Measurements from ENCODE around the gene RRP36. TPM values are rescaled to one million over a fixed set of nuclear protein-coding genes. Genes with fewer than 3 reads are reported as not detected.

Gene RRP36, protein sequence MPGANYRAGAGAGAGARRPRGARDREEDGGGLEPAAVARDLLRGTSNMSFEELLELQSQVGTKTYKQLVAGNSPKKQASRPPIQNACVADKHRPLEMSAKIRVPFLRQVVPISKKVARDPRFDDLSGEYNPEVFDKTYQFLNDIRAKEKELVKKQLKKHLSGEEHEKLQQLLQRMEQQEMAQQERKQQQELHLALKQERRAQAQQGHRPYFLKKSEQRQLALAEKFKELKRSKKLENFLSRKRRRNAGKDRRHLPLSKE
- total RNA-seq: 41.6 and 59.4 TPM in 2 replicates

DNA sequence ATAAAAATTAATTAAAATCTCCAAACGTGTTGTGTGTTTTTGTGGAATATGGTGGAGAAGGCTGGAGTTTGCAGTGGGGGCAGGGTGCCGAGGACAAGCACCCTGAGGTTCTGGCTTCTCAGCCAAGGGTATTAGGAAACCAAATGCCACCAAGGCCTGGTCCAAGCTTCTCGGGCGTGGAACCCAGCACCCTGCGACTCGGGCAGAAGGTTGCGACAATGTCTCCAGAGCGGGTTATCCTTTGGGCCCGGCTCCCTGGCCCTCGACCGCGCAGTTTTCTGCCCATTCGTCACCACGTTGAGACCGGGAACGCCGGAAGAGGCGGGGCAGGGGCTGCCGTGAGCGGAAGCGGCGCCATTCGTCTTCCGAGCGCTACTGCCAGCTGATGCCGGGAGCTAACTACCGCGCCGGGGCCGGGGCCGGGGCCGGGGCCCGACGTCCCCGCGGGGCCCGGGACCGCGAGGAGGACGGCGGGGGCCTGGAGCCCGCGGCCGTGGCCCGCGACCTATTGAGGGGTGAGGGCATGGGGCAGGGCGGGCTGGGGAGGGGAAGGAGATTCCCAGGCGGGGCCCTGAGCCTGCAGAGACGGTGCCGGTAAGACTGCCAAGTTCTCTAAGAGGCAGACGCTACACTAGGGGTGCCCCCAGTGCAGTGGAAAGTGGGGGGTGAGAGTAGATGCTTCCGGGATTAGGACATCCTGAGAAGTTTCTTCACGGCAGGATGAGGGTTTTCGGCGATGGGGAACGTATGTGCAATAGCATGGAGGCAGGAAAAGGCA is at the start of gene RRP36:
Gene RRP36 (plus strand): TSS at position 354 of the 778 bp plus-strand sequence. CDS start 32 bp downstream, at position 386.

GRCh38 chr6:42978839-42979522 is 42.4 kb upstream of the RRP36 start, which contains the start of gene PEX6:
Gene PEX6, minus strand, starts transcription at chr6:42979181. Its CDS starts 31 bp downstream, at chr6:42979150.

GRCh38 chr6:42984001-42984923 is 37.2 kb upstream of the RRP36 start, which contains the start of gene PPP2R5D:
Gene PPP2R5D, plus strand, starts transcription at chr6:42984570. Its CDS starts 108 bp downstream, at chr6:42984678.

DNA sequence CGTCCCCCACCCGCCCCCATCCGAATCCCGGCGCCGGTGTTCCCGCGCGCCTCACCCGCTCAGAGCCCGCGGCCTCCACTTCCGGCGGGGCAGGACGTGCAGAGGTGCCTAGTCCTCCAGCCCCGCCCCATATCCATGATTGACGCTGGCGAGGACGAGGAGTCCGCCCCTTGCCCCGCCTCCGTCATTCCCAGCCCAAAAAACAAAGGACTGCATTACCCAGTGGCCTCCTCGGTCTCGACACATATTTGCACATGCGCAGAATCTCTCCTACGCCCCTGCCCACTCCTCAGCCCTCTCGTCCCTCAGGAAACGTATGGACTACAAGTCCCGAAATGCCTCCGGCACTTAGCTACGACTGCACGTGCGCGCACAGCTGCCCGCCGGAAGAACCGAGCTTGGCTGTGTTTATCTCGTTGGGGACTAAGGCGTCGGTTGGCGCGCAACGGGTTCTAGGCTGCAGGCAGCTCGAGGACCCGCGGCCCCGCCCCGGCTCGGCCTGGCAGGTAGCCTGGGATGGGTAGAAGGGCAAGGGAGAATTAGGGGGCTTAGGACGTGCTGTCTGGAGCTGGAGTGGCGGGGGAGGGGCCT is 7.5 kb upstream of the RRP36 start, which contains the start of the genes KLHDC3 and MEA1:
Gene KLHDC3 (plus strand): TSS at position 407 of the 591 bp plus-strand sequence. CDS start 2,944 bp downstream, outside the sequence.
Gene MEA1 (minus strand): TSS at position 104 of the 591 bp plus-strand sequence. CDS start 133 bp downstream, outside the sequence.

DNA sequence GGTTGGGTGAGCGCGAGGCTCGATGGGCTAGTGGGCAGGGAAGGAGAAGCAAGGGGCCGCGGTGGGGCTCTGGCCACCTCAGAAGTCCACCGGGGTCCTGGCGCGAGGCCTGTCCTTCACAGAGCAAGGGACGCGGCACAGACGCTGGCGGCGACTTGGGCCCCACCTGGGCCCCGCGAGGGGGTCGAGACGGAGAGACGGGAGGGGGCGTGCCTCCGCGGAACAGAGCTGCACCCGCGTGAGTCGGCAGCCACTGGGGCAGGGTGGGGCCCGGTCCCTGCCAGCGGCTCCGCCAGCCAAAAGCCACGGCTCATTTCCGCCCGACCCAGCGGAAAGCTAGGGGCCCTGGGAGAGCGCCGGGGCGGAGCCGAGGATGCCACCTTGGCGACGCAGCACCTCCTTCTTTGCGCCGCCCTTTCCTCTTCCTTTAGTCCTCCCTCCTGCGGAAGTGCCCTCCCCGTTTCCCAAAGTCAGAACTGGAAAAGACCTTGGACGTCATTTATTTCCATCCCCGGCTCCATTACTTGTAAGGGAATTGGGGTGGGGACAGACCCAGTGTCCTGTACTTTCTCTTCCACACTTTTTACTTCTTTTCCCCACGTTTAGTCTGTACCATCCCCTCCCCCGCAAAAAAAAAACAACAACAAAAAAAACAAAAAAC is 32.3 kb downstream of the RRP36 start, which contains the start of gene CUL7:
Gene CUL7 (minus strand): TSS at position 307 of the 661 bp plus-strand sequence. CDS start 1,063 bp downstream, outside the sequence.

DNA sequence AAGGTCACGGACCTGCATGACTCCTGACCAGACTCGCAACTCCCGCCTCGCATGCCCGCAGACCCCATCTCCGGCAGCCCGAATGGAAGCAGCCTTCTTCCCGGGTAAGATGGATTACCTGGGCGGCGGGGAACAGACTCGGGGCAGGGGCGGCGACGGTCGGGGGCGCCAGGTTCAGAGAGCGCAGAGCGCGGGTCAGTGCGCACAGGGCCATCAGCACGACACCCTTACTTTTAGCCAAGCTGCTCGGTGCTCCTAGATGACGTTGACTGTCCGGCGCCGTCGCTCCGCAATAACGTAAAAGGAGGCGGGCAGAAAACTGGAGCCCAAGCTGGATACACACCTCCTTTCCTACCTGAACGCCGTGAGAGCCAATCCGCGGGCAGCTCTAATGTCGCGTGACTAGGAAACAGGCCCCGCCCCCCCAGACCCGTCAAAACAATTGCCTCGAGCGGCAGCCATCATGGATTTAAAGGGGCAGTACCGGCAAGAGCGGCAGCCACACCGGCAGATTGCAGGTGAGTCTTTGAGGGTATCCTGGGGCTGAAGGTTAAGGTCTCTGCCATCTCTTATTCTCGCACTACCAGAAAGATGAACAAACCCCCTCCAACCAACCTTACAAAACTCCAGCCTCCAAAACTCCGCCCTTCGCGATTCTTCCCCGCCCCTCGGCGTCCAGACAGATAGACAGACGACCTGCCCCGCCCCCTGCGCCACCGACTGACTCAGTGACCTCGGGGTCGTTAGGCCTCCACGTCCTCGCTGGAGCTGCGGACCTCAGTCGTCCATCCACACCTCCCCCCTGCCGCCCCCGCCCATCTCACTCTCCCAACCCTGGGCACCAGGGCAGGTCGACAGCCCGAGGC is 38.0 kb downstream of the RRP36 start, which contains the start of the genes KLC4 and MRPL2:
Gene KLC4 (plus strand): TSS at position 464 of the 866 bp plus-strand sequence. CDS start 1,705 bp downstream, outside the sequence.
Gene MRPL2 (minus strand): TSS at position 267 of the 866 bp plus-strand sequence. CDS start 53 bp downstream, at position 214.

DNA sequence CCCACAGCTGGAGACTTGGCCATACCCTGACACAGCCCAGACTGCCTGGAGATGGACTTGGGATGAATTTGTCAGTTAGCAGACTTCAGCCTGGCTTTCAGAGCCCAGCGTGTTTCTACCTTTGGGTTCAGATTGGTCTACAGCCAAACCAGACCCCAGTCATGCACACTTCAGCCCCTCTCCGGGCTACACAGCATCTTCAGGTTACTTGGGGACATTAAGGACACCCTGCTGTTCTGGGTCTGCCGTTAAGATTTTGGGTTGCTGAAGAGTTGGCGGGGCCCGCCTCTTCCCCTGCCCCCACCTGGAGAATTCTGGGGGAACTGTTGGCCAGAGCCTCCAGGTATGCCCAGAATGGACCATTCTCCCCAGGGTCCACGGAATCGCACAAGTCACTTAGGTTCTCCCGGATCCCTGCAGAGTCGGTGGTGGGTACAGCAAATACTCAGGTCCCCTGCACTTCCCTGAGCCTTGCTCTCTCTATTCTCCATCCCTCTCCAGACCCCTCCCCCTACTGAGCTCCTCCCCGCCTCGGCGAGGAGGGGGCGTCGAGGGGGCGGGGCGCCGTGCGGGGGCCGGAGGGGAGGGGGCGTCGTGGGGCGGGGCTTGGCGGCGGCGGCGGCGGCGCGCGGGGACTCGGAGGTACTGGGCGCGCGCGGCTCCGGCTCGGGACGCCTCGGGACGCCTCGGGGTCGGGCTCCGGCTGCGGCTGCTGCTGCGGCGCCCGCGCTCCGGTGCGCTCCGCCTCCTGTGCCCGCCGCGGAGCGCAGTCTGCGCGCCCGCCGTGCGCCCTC is 54.4 kb downstream of the RRP36 start, which contains the start of gene PTK7:
Gene PTK7 (plus strand): TSS at position 645 of the 794 bp plus-strand sequence. CDS start 175 bp downstream, outside the sequence.

Other genes starting within 250 kb of the RRP36 start
- 6.1 and 7.5 TPM in 2 replicates for gene BICRAL, start 239.6 kb upstream of the RRP36 start, total RNA-seq
- gene RPL7L1, start 142.0 kb upstream of the RRP36 start, total RNA-seq: 83.6 and 87.5 TPM in 2 replicates
- not detected in 2 replicates for gene PTCRA, start 105.6 kb upstream of the RRP36 start, total RNA-seq
- 37.6 and 44.8 TPM in 2 replicates for gene CNPY3, start 92.1 kb upstream of the RRP36 start, total RNA-seq
- 0.43 TPM in 1 of 2 replicates, not detected in the other for gene GNMT, start 60.9 kb upstream of the RRP36 start, total RNA-seq
- 49.1 and 53.0 TPM in 2 replicates for gene PEX6, start 42.4 kb upstream of the RRP36 start, total RNA-seq
- gene PPP2R5D, start 37.1 kb upstream of the RRP36 start, total RNA-seq: 39.3 and 49.2 TPM in 2 replicates
- gene MEA1, start 7.7 kb upstream of the RRP36 start, total RNA-seq: 57.7 and 59.3 TPM in 2 replicates
- 81.7 and 147 TPM in 2 replicates for gene KLHDC3, start 7.4 kb upstream of the RRP36 start, total RNA-seq
- gene CUL7, start 32.2 kb downstream of the RRP36 start, total RNA-seq: 57.5 and 80.1 TPM in 2 replicates
- gene MRPL2, start 37.8 kb downstream of the RRP36 start, total RNA-seq: 22.8 and 28.1 TPM in 2 replicates
- gene KLC4, start 38.0 kb downstream of the RRP36 start, total RNA-seq: 40.0 and 41.2 TPM in 2 replicates
- 844 and 868 TPM in 2 replicates for gene PTK7, start 54.7 kb downstream of the RRP36 start, total RNA-seq
- 11.8 and 34.7 TPM in 2 replicates for gene SRF, start 149.6 kb downstream of the RRP36 start, total RNA-seq
- gene CUL9, start 160.6 kb downstream of the RRP36 start, total RNA-seq: 32.0 and 40.4 TPM in 2 replicates
- 42.8 and 62.0 TPM in 2 replicates for gene DNPH1, start 207.9 kb downstream of the RRP36 start, total RNA-seq
- gene TTBK1, start 221.9 kb downstream of the RRP36 start, total RNA-seq: under 0.01 TPM in 1 of 2 replicates, not detected in the other